GM19023 (cell line): Measurements from ENCODE around the gene JMJD1C.
"Not testable (repeated sequence)": the region's sequence is repeated elsewhere in the genome, so short reads cannot be mapped to it uniquely, and the experiment has no call there.

Experiments
- ATAC-seq: cut with Tn5 transposase; IDR thresholded peaks from one replicate; pipeline ENCODE4 v1.9.1; 2021; ENCODE audit warnings: mild to moderate bottlenecking, moderate library complexity; ENCODE audit not compliant: unreplicated experiment

JMJD1C gene

DNA sequence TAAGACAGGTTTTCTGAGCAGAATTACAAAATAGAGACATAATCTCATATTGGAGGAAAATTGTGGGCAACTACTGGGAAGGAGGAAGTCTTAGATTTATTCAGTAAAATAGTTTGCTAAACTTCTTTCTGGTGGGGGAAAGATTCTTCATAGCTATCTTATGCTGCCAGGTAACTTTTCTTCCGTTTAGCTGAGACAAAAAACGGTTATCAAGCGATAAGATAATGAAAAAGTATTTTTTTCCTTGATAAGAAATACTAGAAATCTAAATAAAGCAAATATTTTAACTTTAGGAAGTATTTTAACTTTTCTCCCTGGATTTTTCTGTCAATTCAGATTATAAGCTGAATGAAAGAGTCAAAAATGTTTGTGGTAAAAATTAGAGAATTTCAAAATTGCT, 52.3 kb downstream of the JMJD1C start:
- no peak for ATAC-seq

GRCh38 chr10:63412304-63412703, 53.5 kb downstream of the JMJD1C start:
- no peak for ATAC-seq

DNA sequence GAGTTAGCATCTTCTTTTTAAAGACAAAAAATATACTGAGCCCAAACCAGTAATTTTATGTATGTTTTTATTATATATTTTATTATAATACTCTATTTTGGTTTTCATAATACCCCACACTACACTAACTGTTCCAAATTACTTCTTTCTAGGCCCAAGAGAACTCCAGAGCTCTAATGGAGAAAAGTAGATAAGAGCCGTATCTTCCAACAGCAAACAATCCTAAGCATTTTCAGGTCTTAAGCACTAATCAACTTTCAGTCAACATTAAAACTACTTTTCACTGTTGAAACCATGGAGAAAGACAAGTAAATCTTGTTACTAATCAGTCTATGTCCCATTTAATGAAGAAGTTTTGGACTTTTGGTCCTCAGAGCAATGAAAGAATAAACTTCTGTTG, 55.1 kb downstream of the JMJD1C start:
- no peak for ATAC-seq

DNA sequence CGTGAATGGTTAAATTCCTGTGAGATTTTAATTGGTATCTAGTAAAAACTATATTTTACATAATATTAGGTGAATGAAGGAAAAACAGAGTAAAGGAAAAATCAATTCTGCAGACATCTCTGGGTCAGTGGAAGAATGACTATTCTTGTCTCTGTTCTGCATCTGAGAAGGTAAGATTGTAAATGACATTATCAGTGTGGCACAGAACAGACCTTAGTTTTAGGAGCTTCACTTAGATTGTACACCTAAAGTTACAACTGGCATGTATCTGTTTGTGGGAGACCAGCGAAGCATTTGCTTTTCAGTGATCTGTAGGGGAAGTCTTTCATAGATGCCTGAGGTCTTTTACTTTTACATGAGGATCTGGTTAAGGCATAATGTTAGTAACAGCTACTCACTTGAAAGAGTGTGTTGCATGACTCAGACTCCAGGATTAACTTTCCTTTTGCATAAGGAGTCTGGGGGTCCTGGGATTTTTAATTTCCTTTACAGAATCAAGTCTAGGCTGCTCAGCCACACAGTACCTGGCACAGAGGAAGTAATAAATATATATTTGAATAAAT, 56.2 kb downstream of the JMJD1C start:
- ATAC-seq, result no peak

DNA sequence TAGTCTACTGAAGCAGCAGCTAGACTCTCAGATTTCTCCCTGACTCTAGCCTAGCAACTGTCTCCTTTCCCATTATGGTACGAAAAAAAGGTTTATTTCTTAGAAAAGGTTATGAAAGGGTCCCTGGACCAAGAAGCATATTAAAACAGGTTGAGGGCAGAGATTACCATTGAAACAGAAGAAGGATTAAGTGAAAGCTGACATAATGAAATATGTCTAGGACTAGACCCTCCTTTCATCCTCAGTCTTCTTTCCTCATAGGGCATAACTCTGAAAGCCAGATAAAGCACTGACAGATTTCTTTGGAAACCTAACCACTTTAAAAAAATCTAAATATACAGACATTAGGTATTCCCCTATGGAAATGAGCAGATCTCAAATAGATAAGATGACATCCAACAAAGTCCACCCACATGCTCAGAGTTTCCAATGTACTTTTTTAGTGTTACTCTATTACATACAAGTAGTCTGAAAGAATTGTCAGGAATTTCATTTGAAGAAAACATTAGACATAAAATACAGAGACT, 58.6 kb downstream of the JMJD1C start:
- no peak for ATAC-seq

DNA sequence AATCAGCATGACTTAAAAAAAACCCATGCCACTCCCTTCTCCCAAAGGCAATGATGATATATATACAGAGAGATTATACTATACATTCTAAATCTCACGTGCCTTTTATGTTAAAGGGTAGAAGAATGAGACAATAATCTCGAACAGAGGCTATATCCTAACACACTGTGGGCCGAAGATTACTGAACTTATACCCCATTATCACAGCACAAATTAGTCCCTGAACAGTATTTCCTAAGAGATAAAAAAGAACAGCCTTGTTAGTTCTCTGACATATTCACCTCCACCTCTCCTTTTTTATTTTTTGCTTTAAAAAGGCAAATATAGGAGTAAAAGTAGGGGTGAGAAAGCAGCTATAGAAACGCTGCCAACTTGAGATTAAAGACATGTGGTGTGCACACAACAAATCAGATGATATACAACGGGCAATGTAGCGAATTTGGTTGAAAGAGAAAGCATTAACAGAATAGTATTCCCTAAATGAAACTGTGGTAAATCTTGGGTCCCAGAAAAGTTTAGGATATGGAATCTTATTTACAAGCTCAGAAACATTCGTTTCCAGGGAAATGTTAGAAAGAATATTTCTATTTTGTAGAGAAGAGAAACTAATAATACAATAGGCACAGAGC, 69.5 kb downstream of the JMJD1C start:
- no peak for ATAC-seq

GRCh38 chr10:63393050-63393449, 72.7 kb downstream of the JMJD1C start:
- no peak for ATAC-seq

GRCh38 chr10:63392224-63392623, 73.6 kb downstream of the JMJD1C start:
- no peak for ATAC-seq

GRCh38 chr10:63391812-63392211, 74.0 kb downstream of the JMJD1C start:
- no peak for ATAC-seq

GRCh38 chr10:63390521-63390920, 75.3 kb downstream of the JMJD1C start:
- no peak for ATAC-seq

GRCh38 chr10:63388421-63389031, 77.3 kb downstream of the JMJD1C start:
- ATAC-seq, result no peak

DNA sequence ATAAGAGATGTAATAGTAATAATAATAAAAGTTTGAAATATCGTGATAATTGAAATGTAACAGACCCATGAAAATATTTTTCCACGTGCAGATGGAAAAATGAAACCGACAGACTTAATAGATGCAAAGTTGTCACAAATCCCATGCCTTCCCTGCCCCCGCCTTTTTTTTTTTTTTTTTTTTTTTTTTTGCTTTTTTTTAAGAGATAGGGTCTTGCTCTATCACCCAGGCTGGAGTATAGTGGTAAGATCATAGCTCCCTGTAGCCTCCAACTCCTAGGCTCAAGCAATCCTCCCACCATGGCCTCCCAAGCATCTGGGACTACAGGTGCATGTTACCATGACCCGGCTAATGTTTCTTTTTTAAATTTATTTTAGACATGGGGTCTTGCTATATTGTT, 80.5 kb downstream of the JMJD1C start:
- ATAC-seq, result no peak

DNA sequence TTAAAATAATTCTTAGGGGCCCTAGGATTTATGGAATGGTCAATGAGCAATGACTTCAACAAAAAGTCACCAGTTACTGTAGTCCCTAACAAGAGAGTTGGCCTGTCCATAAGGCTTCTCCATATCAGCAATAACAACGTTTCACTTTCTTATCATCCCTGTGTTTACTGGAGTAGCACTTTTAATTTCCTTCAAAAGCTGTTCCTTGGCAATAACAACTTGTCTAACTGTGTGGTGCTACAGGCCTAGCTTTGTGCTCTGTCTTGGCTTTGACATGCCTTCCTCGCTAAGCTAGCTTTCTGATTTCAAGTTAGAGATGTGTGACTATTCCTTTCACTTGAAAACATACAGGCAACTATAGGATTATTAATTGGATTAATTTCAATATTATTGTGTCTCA, 81.1 kb downstream of the JMJD1C start:
- no peak for ATAC-seq

GRCh38 chr10:63384001-63384400, 81.8 kb downstream of the JMJD1C start:
- no peak for ATAC-seq

- no peak for ATAC-seq
Measured at GRCh38 chr10:63383141-63383540, 82.6 kb downstream of the JMJD1C start.

DNA sequence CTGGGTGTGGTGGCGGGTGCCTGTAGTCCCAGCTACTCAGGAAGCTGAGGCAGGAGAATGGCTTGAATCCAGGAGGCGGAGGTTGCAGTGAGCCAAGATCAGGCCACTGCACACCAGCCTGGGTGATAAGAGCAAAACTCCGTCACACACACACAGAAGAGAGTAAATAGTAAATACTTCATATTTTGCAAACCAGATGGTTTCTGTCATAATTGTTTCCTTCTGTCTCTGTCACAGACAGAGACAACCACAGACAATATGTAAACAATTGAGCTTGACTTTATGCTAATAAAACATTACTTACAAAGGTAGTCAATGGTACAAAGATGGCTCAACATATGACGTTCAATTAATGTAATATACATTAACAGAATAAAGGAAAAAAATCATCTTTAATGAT, 83.7 kb downstream of the JMJD1C start:
- no peak for ATAC-seq

GRCh38 chr10:63377305-63377661, 88.5 kb downstream of the JMJD1C start:
- ATAC-seq, result not testable (repeated sequence)

DNA sequence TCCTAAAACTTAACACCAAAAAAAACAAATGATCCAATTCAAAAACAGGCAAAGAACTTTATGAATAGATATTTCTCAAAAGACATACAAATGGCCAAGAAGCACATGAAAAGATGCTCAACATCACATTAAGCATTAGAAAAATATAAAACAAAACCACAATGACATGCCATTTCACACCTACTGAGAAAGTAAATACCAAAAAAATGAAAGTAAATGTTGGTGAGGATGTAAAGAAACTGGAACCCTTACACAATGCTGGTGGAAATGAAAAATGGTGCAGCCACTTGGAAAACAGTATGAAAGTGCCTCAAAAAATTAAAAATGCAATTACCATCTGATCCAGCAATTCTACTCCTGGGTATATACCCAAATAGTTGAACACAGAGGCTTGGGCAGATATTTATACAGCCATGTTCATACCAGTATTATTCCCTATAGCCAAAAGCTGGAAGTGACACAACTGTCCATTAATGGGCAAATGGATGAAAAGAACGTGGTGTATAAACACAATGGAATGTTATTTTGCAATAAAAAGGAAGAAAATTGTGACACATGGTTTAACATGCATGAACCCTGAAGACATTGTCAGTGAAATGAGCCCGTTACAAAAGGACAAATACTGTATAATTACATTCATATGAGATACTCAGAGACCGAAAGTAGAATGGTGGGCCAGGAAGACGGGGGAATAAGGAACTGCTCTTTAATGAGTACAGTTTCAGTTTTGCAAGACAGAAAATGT, 89.0 kb downstream of the JMJD1C start:
- ATAC-seq, result peak; percentile 84

DNA sequence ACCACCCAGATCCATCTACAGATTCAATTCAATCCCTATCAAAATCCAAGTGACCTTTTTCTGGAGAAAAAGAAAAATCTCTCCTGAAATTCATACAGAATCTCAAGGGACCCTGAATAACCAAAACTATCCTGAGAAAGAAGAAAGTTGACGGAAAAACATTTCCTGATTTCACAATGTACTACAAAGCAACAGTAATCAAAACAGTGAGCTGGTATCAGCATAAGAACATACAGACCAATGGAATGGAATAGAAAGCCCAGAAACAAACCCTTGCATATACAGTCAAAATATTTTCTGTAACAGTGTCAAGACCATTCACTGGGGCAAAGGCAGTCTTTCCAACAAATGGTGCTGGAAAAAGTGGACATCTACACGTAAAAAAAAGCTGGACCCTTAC, 89.9 kb downstream of the JMJD1C start:
- no peak for ATAC-seq

DNA sequence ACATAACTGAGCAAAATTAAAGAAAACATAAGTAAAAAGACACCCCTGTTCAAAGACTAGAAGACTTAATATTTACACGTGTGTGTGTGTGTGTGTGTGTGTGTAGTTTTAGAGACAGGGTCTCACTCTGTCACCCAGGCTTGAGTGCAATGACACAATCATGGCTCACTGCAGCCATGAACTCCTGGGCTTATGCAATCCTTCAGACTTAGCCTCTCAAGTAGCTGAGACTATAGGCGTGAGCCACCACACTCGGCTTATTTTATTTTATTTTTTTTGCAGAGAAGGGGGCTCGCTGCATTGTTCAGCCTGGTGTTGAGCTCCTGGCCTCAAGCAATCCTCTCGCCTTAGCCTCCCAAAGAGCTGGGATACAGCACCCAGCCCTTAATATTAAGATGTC, 90.3 kb downstream of the JMJD1C start:
- ATAC-seq, result no peak

DNA sequence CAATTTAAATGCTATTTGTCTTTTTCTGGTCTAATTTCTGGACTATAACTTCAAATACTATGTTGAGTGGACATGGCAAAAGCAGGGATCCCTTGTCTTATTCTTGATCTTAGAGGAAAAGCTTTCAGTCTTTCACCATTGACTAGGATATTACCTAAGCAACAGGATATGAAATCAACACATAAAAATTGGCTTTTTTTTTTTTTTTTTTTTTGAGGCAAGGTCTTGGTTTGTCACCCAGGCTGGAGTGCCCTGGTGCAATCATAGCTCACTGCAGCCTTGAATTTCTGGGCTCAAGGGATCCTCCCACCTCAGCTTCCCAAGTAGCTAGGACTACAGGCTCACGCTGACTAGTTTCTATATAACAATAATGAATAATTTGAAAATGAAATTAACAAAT, 90.8 kb downstream of the JMJD1C start:
- no peak for ATAC-seq

GRCh38 chr10:63373176-63373575, 92.6 kb downstream of the JMJD1C start:
- no peak for ATAC-seq
